Stimulated activated CD8-positive, alpha-beta memory T cell treated with anti-CD3 and anti-CD28 coated beads, Interleukin-2, amount 100 ng/mL, for 1 hour (primary cell): ENCODE measurements around the gene ZFC3H1.
A peak's percentile ranks its signal among the peaks of the same experiment; 100 is the strongest.

Experiments
- DNase-seq, 2 donors: peaks; one replicate each; pipeline ENCODE4 v3.0.0-alpha.2; 2020; ENCODE audit warnings: low read depth in 2 of 2

Gene ZFC3H1

DNA sequence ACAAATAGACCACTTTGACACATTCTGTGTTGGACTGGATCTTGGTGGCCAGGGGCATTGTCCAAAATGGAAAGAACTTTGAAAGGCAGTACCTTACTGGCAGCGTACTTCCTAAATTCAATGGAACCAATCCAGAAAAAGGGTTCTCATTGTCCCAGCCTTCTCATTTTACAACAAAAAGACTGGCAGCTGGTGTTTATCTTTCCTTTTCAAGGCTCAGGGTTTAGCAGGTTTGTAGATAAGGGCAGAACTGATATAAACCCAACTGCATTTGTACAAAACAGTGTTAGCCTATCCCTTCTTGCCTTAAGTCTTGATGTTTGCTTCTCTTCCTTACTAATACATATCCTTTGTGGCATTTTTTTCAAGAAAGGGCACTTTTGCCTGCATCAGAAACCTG lies 8.2 kb upstream of the ZFC3H1 start:
- DNase-seq = no peak

GRCh38 chr12:71671311-71671710 lies 7.7 kb upstream of the ZFC3H1 start:
- no peak for DNase-seq

DNA sequence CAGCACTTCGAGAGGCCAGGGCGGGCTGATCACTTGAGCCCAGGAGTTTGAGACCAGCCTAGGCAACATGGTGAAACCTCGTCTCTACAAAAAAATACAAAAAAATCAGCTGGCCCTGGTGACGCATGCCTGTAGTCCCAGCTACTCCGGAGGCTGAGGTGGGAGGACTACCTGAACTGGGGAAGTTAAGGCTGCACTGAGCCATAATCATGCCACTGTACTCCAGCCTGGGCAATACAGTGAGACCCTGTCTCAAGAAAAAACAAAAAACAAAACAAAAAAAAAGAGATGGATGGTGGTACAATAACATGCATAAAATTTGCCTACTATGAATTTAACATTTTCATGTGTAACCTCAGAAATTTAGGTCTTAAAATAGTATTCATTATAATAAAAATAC lies 2.6 kb upstream of the ZFC3H1 start:
- no peak for DNase-seq

DNA sequence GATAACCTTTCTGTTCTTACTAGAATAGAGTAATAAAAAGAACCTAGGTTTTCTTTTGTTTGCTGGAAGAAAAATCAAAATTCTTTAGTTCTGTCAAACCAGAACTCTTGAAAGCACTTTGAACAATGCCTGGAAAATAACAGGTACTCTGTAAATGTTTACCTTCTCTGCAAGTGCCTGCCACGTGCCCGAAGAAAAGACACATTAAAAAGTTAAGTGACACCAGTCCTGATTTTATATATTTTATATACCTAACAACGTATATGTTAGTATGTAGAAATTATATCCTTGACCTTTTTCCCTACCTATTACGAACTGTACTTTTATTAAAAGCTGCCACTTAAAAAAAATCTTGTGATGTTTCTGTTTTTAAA lies 1.4 kb upstream of the ZFC3H1 start:
- no peak for DNase-seq

DNA sequence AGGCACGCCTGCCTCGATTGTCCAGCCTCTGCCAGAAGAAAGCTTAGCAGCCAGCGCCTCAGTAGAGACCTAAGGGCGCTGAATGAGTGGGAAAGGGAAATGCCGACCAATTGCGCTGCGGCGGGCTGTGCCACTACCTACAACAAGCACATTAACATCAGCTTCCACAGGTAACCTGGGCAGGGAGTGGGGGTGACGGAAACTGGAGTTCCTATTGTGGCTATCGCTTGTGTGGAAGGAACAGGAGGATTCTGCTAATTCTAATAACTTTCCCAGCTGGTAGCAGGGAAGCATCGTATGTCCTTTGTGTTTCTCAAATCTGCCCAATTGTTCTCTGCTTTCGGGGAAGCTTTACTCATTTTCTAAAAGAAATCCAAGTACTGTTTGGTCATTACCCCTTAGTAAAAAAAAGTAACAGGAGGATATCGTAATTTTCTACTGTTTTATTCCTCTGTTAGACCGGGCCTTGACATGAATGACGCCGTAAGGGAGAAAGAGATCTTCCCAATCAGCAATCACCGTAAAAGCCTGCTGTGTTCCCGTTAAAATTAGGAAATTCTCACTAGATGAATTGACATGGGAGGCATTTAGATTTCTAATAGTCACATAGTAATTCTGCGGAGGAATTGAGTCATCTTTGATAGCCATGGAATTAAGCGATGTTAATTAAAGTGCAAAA lies 902 bp upstream of the ZFC3H1 start:
- DNase-seq = no peak

GRCh38 chr12:71662849-71663560 lies 643 bp downstream of the ZFC3H1 start:
- peak; percentile 34 to 55 for DNase-seq

GRCh38 chr12:71661977-71662530 lies 1.6 kb downstream of the ZFC3H1 start:
- no peak for DNase-seq

- no peak for DNase-seq
Observed at GRCh38 chr12:71656740-71657139, 6.9 kb downstream of the ZFC3H1 start.

DNA sequence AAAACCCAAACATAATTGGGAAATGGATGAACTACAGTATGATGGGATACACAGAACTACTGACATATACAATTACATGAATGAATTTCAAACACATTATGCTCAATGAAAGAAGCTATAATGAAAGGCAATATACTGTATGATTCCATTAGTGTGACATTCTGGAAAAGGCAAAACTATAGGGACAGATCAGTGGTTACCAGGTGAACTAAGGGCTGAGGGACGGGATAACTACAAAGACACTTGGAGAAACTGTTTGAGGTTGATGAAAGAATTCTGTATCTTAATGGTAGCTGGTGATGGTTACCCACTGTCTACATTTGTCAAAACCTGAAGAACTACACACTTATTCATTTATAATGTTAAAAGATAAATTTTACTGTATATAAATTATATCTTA lies 7.7 kb downstream of the ZFC3H1 start:
- no peak for DNase-seq

DNA sequence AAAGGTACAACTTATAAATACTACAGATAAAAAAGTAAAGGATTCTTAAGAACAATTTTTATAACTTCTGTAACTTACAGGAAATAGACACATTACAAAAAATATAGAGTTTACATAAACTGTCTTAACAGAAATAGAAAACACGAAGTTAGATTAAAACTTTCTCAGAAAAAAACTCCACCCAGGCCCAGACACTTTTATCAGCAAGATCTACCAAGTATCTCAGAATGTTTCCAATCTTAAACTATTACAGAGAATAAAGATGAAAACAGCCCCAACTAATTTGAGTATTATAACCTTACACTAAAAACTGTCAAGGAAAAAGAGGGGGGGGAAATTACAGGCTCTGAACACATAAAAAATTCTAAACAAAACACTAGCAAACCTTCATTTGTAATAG lies 8.2 kb downstream of the ZFC3H1 start:
- DNase-seq = no peak

DNA sequence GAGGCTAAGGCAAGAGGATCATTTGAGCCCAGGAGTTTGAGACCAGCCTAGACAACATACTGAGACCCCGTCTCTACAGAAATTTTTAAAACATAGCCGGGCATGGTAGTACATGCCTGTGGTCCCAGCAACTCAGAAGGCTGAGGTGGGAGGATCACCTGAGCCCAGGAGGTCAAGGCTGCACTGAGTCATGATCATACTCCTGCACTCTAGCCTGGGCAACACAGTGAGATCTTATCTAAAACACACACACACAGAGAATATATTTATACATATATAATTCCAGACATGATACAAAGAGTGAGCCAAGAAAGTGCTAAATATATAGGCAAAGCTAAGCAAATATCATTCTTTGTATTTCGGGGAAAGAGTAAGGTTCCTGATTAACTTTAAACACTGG lies 9.4 kb downstream of the ZFC3H1 start:
- DNase-seq = no peak

GRCh38 chr12:71653137-71653536 lies 10.5 kb downstream of the ZFC3H1 start:
- DNase-seq = no peak

DNA sequence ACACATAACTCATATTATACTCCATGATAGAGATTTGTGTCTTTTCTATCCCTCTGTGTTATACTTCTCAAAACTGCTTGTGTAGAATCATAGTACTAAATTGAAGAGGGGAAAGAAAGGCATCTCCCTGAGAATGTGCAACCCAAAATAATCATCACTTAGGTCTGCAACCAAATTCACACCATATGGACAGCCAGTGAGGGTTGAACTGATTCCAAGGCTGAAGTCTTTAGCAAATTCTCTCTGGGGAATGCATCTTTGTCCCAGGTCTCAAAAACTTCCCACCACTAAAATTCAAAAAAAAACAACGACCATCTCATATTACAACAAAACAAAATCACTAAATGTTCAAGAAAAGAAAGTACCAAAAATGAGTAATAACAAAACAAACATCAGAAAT lies 11.0 kb downstream of the ZFC3H1 start:
- DNase-seq = no peak

- DNase-seq = no peak
Observed at GRCh38 chr12:71649401-71649800, 14.2 kb downstream of the ZFC3H1 start.

DNA sequence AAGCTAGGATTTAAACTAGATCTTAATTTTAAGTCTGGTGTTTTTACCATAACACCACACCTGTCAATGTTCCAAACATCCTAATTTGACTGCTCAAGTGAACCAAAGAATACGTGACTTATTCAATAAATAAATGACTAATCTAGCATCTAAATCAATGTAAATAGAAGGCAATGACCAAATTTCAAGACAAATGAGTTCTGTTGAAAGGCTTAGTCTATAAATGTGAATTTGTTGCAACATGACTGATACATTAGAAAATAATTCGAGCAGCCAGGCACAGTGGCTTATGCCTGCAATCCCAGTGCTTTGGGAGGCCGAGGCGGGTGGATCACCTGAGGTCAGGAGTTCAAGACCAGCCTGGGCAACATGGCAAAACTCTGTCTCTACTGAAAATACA lies 15.1 kb downstream of the ZFC3H1 start:
- no peak for DNase-seq

DNA sequence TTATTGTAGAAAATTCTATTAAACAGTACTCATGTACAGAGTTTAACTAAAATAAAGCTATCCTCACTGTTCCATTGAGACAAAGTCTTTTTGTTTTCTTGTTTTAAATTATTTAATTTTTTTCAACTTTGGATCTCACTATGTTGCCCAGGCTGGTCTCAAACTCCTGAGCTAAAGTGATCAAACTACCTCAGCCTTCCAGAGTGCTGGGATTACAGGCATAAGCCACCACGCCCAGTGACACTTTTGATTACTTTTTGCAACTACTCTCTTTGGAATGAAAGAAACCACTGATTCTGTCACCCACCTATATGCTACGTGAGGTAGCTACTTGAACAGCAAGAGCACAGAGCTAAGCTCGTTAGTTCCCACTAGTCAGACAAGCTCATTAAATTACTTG lies 17.1 kb downstream of the ZFC3H1 start:
- DNase-seq = no peak

GRCh38 chr12:71645268-71645667 lies 18.4 kb downstream of the ZFC3H1 start:
- no peak for DNase-seq

DNA sequence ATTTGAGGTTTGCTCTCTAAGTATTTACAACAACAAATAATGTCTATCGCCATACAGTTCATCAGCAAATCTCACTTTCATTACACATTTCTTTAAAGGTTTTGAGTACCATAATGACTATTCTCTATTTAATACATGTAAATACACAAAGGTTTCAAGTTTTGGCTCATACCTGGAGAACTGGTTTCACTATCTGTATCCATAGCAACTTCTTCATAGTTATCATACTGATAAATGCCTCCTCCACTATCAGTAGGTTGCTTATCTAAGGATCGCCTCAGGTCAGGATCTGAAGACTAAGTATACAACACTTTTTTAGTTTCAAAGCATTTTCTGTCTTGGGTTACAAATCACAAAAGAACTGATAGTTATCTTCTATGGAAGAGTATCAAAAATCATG lies 21.4 kb downstream of the ZFC3H1 start:
- no peak for DNase-seq

- no peak for DNase-seq
Observed at GRCh38 chr12:71641390-71641789, 22.3 kb downstream of the ZFC3H1 start.

GRCh38 chr12:71640316-71640715 lies 23.3 kb downstream of the ZFC3H1 start:
- no peak for DNase-seq

GRCh38 chr12:71639341-71639760 lies 24.3 kb downstream of the ZFC3H1 start:
- DNase-seq = no peak

DNA sequence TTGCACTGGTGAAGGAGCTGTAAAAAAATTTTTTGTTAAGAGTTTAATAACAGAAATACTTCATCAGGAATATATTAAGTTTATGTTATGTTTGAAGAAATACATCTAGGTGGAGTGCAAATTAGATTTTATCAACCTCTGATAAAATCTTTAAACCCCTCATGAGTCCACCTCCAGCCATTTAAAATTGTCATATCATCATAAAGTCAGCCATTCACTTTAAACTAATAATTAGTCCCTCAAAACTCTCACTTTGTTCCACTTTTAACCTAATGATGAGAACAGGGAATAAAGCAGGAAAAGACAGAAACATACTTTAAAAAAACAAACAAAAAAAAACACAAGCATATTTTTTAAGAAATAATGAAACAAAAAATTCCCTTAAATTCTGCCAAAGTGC lies 25.1 kb downstream of the ZFC3H1 start:
- no peak for DNase-seq

DNA sequence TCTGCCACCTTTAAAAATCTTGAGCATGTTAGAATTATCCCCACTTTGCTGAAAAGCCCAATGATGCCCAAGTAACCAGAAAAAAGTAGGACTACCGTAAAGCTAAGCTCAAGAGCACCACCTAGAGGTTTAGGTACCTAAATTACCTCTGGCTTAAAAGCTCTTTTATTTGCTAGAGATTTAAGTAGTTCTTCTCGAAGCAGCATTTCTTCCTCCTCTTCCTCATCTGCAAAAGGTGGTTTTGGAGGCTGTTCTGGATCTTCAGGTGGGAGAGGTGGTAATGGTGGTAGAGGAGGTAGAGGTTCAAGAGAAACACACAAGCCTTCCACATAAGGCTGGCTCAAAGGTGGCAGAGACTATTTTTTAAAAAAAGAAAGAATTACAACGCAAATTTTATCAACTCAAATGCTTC lies 26.9 kb downstream of the ZFC3H1 start:
- no peak for DNase-seq
